ENCODE measurements around the gene TMEM80.

Gene TMEM80

DNA sequence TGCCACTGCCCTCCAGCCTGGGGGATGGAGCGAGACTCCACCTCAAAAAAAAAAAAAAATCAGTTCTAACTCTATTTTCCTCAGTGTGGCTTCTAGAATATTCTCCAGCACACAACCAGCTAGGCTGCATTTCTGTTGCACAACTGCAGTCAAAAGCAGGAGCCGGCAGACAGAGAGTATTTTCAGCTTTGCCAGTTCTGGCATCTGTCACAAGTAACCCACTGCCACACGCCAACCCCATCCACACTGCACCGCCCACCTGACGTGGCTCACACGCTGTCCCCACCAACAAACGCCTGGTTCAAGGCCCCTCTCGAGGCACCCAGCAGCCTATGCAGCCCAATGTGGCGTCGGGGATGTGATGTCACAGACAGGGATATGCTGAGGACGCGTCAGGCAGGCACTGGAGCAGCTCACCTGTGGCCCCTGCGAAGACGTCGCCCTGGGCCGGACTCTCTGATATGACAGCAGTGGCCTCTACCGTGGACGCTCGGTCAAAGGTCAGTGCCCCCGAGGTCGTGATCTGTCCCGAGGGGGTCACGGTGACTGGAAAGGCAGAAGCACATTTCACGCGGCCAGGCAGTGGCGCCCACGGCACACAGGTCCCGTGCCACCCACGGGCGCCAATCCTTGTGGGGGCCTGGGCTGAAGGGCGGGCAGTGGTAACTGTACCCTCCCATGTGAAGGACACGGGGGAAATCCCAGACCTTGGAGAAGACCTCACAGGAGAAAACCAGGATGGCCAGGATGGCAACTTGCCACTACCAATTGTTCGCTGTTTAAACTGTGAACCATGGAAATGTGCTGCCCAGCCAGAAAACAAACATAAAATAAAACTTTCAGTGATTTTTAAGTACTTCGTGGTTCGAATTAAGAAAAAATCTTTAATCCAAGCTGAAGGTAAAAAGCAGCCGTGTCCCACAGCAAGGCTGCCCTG, 16.1 kb upstream of the TMEM80 start:
- DNase-seq (ENCODE audit: low spot score): no peak
- in situ Hi-C loops (cut with MboI; ENCODE audit: low pct_unique_long_range_greater_than_20kb, low sequenced_read_pairs, unreplicated experiment): no loop called here
- TF ChIP-seq, protein P1, sequence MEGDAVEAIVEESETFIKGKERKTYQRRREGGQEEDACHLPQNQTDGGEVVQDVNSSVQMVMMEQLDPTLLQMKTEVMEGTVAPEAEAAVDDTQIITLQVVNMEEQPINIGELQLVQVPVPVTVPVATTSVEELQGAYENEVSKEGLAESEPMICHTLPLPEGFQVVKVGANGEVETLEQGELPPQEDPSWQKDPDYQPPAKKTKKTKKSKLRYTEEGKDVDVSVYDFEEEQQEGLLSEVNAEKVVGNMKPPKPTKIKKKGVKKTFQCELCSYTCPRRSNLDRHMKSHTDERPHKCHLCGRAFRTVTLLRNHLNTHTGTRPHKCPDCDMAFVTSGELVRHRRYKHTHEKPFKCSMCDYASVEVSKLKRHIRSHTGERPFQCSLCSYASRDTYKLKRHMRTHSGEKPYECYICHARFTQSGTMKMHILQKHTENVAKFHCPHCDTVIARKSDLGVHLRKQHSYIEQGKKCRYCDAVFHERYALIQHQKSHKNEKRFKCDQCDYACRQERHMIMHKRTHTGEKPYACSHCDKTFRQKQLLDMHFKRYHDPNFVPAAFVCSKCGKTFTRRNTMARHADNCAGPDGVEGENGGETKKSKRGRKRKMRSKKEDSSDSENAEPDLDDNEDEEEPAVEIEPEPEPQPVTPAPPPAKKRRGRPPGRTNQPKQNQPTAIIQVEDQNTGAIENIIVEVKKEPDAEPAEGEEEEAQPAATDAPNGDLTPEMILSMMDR (IDR thresholded peaks at IDR 0.05; ENCODE audit: extremely low read depth, insufficient read depth, missing control alignments): no peak

DNA sequence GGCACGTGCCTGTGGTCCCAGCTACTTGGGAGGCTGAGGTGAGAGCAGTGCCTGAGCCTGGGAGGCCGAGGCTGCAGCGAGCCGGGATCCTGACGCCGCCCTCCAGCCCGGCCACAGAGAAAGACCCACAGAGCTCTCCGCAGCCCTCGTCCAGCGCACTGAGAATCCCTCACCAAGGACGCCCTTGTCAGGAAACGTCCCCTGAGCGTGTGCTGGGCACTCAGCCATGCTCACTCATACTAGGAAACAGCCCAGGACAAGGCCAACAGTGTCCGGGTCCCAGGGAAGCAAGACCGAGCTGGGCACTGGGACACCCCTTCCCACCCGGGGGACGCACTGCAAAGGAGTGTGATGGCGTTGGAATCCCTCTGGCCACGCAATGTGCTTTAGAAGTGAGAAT, 15.1 kb upstream of the TMEM80 start:
- TF ChIP-seq, protein P1 (IDR thresholded peaks at IDR 0.05; ENCODE audit: extremely low read depth, insufficient read depth, missing control alignments): no peak
- DNase-seq (ENCODE audit: low spot score): no peak

DNA sequence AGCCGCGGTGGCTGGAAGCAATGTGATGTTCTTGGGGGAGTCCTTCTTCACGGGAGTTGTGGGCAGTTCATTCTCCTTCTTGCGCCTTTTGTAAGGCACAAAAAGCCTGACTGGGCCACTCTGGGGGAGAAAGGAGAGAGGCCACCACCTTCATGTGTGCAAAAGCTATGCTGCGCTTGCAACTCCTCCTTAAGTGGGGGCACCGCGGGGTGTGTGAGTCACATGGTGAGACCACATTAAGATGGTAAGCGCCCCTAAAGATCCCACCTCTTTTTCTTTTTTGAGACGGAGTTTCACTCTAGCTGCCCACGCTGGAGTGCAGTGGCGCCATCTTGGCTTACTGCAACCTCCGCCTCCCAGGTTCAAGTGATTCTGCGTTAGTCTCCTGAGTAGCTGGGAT, 14.6 kb upstream of the TMEM80 start:
- DNase-seq (ENCODE audit: low spot score): no peak
- TF ChIP-seq, protein P1 (IDR thresholded peaks at IDR 0.05; ENCODE audit: extremely low read depth, insufficient read depth, missing control alignments): no peak
- in situ Hi-C loops (cut with MboI; ENCODE audit: low pct_unique_long_range_greater_than_20kb, low sequenced_read_pairs, unreplicated experiment): no loop called here

More for the DNA sequence above, 15.1 kb upstream of the TMEM80 start:
- in situ Hi-C loops (cut with MboI; ENCODE audit: low pct_unique_long_range_greater_than_20kb, low sequenced_read_pairs, unreplicated experiment): no loop called here

DNA sequence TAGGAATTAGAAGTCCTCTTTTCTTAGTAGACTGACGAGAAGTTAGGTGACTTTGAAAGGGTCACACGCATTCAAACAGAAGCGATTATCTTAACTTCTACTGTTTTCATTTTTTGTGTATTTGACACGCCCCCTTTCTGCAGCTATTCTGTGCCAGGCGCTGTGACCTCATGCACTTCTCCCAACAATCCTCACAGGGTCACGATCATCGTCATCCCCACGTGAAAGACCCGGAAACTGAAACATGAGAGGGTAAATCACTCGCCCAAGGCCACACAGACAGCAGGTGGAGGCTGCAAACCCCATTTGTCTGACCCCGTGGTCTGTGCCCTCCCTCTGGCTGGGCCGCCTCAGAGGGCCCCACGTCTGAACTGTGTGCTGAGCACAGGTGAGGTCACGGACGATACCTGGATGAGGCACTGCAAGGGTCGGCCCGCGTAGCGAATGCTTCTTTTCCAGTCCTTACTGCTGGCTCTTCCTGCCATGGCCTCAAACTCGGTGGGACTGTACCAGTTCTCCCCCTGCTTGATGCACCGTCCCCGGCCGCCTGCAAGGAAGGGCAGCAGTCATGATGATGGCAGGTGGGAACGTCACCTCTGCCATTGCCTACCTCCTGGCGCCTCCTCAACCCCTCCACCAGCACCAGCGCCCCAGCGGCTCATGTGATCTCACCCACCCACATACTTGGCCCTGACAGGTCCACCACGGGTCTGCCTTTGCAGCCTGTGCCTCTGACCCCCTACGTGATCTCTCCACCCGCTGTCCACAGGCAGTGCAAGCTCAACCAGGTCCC, 9.0 kb upstream of the TMEM80 start:
- TF ChIP-seq, protein P1 (IDR thresholded peaks at IDR 0.05; ENCODE audit: extremely low read depth, insufficient read depth, missing control alignments): no peak
- DNase-seq (ENCODE audit: low spot score): no peak
- in situ Hi-C loops (cut with MboI; ENCODE audit: low pct_unique_long_range_greater_than_20kb, low sequenced_read_pairs, unreplicated experiment): no loop called here

DNA sequence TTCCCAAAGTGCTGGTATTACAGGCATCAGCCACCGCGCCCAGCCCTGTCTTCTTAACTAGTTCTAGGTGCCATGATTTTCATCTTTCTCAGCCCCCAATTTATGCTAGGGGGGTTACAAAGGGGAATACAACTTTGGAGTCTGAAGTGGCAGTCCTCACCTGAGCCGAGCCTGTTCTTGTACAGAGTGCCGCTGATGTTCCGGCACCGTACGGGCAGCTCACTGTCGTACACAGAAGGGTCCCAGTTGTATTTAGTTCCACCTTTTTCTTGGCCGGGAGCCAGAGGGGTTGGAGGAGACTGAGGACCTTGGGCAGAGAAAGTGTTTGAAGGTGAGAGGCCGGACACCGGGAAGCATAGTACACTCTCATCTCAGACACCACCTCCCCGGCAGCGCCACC, 7.9 kb upstream of the TMEM80 start:
- TF ChIP-seq, protein P1 (IDR thresholded peaks at IDR 0.05; ENCODE audit: extremely low read depth, insufficient read depth, missing control alignments): no peak
- DNase-seq (ENCODE audit: low spot score): no peak
- in situ Hi-C loops (cut with MboI; ENCODE audit: low pct_unique_long_range_greater_than_20kb, low sequenced_read_pairs, unreplicated experiment): no loop called here

DNA sequence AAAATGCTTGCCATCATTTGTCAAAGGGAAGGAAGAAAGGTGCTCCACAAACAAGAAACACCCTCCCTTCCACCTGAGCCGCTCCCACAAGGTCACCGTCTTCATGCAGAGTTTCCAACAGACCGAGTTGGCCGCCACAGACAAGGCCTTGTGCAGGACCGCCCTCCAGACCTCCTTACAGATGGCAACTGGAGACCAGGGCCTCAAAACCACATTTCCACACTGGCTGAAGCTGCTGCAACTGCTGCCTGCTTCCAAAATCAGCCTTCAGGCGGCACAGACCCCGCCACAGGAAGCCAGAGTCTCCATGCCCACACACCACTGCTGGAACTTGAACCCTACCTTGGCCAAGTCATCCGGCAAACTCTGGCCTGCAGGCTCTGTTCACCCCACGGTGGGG, 6.9 kb upstream of the TMEM80 start:
- TF ChIP-seq, protein P1 (IDR thresholded peaks at IDR 0.05; ENCODE audit: extremely low read depth, insufficient read depth, missing control alignments): no peak
- in situ Hi-C loops (cut with MboI; ENCODE audit: low pct_unique_long_range_greater_than_20kb, low sequenced_read_pairs, unreplicated experiment): no loop called here
- no peak for DNase-seq (ENCODE audit: low spot score)
